Measurements from ENCODE around the gene OR2A14.
"Not testable (repeated sequence)": the region's sequence is repeated elsewhere in the genome, so short reads cannot be mapped to it uniquely, and the experiment has no call there.

Gene OR2A14

DNA sequence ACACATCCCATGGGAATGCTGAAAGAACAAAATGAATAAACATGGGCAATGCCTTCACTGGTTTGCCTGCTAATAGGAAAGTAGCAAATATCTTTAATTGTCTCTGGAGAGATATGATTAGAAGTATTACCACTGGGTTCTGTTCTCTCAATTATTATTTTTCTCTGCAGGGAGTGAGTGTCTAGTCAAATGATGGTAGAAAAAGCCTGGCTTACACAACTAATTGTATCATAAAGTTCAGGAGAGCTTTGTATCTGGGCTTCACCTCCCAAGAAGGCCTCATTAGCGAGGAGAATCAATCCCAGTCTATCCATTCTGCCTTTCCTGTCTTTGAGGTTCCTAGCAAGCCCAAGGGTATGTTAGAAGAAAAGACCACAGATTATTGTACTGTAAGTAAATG lies at the start of gene OR2A14:
TSS of gene OR2A14 (plus strand) at position 301 of the 400 bp plus-strand sequence. CDS start 5,937 bp downstream, outside the sequence.
- DNase-seq: no peak

DNA sequence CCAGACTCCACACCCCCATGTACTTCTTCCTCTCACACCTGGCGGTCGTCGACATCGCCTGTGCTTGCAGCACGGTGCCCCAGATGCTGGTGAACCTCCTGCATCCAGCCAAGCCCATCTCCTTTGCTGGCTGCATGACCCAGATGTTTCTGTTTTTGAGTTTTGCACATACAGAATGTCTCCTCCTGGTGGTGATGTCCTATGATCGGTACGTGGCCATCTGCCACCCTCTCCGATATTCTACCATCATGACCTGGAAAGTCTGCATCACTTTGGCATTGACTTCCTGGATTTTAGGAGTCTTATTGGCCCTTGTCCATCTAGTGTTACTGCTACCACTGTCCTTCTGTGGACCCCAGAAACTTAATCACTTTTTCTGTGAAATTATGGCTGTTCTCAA lies 48.6 kb upstream of the OR2A14 start:
- no peak for DNase-seq

DNA sequence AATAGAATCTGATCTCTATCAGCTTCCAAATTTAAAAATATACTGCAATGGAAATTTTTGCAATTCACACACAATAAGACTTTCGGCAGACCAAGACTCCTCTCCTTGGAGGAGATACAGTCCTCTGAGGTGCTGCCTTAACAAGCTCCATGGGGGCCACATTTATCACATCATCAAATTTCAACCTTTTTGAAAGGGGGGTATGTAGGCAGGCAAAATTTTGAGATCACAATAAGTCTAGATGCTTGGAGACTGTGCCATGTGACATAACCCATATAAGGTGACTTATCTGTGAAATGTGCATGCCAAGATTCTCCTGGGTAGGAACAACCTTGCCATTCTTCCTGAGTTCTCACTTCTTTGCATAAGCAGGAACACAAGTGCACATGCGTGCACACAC lies 37.0 kb upstream of the OR2A14 start, which contains the start of gene OR2A12:
TSS of gene OR2A12 (plus strand) at position 301 of the 400 bp plus-strand sequence. CDS start 8,830 bp downstream, outside the sequence.
- no peak for DNase-seq

DNA sequence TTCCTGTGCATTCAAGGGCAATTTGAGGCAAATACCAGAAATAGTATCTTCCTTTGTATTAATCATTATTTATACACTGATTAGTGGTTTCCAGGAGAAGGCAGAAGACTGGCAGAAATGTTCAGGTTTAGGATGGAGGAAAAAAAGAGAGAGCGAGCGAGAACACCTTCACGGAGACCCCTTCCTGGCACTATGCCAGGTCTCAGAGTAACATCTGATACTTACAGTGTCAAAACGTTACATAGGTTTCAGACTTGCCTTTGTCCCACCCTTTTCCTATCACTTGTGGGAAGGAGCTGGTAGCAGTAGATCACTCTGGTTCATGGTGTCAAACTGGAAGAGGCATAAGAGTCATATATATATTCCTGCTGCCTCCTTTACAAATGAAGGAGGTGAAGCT lies 36.2 kb upstream of the OR2A14 start:
- DNase-seq: no peak

DNA sequence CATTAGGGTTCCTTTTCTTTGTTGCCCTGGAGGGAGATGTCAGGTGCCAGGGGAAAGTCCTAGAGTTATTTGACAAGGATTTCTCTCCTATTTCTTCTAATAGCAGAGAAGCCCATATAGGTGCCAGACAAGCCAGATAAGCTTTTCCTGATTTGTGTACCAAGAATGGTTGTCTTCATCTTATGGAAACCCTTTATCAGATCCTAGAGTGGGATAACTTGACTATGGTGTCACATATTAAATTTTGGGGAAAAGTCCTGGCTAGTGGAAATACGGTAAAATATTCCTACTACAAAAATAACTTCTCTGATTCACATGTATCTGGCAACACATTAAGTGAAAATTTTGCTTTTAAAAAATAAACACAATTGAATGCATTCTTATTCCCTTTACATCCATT lies 35.7 kb upstream of the OR2A14 start:
- no peak for DNase-seq

- no peak for DNase-seq
These were observed 32.3 kb upstream of the OR2A14 start for GRCh38 chr7:144090667-144091066.

DNA sequence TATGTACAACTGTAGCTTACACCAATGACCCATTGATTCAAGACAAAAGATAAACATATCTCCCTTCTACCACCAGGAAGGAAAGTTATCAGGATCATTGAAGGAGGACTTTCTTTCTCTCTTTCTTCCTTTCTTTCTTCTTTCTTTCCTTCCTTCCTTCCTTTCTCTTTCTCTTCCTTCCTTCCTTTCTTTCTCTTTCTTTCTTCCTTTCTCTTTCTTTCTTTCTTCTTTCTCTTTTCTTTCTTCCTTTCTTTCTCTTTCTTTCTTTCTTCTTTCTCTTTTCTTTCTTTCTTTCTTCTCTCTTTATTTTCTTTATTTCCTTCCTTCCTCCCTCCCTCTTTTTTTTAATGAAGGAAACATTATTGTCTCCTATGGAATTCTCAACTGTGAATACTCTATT lies 24.2 kb upstream of the OR2A14 start:
- no peak for DNase-seq

DNA sequence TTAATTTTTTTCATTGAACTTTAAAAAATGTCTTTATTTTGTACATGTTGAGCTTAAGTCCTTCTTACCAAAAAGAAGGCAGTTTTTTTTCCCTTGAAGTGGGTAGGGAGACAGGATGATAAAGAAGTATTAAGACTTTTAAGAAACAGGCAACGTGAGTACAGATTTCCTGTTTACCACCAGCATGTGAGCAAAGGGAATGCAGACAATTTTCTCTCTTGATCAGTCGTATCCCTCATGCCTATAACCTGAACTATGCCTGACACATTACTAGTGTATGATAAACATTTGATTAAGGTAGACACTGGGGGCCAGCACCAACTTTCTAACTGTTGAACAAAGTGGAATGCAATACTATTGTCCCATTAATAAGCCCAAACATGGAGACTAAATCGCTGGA lies 22.4 kb upstream of the OR2A14 start:
- no peak for DNase-seq

- DNase-seq: no peak
These were observed 20.9 kb upstream of the OR2A14 start for GRCh38 chr7:144102041-144102440.

GRCh38 chr7:144105211-144105610 lies 17.8 kb upstream of the OR2A14 start:
- no peak for DNase-seq

DNA sequence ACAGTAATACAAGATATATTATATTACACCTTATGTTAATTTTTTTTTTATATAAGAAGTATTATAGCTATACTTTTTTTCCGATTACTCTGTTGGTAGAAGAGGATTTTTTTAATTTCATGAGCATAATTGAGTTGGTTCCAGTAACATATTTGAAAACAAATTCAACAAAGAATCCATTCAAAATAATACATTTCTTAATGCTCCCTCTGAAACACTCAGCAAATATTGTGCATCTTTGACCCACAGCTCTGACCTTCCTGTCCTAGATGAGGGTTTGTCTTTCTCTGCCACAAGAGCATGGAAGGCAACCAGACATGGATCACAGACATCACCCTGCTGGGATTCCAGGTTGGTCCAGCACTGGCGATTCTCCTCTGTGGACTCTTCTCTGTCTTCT lies 13.7 kb upstream of the OR2A14 start, which contains the start of gene OR2A2:
TSS of gene OR2A2 (plus strand) at position 301 of the 400 bp plus-strand sequence. CDS start at position 301, 0 bp downstream.
- DNase-seq: no peak

DNA sequence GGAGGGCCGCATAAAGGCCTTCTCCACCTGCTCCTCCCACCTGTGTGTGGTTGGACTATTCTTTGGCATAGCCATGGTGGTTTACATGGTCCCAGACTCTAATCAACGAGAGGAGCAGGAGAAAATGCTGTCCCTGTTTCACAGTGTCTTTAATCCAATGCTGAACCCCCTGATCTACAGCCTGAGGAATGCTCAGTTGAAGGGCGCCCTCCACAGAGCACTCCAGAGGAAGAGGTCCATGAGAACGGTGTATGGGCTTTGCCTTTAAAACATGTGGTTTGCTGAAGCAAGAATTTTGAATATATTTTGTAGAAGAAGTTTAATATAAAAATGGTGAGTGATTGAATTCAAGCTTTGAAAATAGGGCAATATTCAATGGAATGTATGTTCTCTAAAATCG lies 12.7 kb upstream of the OR2A14 start:
- DNase-seq: no peak

DNA sequence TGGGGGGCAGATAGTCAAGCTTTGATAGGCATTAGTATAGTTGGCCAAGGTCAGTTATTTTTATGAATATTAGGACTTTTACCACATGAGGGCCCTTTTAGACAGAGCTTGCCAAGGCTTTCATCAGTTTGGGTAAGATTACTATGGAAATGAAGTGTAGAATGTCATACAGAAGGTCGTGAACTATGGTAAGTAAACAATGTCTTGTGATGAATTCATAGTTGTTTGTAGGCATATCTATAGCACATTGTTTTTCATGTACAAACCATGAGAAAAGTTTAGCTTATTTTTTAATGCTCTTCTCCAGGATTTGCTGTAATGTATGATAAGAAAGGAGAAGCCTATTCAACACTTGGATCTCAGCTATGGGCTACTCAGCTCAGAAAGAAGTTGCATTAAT lies 9.3 kb upstream of the OR2A14 start:
- DNase-seq: no peak

- DNase-seq: no peak
These were observed 4.6 kb upstream of the OR2A14 start for GRCh38 chr7:144118341-144118740.

GRCh38 chr7:144127714-144128334 lies 4.8 kb downstream of the OR2A14 start:
- peak; percentile 79 for DNase-seq

DNA sequence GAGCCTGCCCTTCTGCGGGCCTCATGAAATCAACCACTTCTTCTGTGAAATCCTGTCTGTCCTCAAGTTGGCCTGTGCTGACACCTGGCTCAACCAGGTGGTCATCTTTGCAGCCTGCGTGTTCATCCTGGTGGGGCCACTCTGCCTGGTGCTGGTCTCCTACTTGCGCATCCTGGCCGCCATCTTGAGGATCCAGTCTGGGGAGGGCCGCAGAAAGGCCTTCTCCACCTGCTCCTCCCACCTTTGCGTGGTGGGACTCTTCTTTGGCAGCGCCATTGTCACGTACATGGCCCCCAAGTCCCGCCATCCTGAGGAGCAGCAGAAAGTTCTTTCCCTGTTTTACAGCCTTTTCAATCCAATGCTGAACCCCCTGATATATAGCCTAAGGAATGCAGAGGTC lies 6.6 kb downstream of the OR2A14 start:
- DNase-seq: not testable (repeated sequence)

GRCh38 chr7:144130730-144131129 lies 7.8 kb downstream of the OR2A14 start:
- no peak for DNase-seq

DNA sequence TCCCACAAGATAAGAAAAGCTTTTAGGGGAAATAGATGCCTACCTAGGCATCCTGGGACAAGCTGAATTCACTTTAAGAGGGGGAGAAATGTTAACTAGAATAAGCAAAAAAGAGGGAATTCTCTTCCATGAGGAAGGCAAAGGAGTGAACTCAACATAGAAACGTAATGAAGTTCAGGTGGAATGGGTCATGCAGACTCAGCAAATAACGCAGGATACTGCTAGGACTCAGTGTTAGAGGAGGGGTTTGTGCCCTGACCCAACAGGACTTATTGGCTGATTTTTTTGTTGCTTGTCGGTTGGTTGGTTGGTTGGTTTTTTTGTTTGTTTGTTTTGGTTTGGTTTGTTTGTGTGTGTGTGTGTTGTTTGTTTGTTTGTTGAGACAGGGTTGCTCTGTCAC lies 9.3 kb downstream of the OR2A14 start:
- no peak for DNase-seq

DNA sequence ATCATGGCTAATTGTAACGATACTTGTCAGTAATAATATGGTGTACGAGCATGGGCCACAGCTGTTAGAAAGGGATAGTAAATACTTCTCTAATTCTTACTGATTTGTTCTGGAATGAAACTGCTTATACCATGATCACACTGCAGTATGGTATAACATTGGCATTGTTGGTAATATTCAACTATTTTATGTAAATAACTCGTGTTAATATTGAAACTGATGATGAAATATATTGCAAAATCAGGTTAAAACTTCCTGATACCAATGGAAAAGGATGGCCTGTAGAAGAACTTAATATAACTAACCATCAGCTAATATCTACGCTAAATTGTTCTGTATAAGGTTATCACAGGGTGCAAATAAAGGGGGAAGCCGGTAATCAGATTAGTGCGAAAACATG lies 10.3 kb downstream of the OR2A14 start:
- no peak for DNase-seq

GRCh38 chr7:144134116-144134515 lies 11.1 kb downstream of the OR2A14 start:
- no peak for DNase-seq

DNA sequence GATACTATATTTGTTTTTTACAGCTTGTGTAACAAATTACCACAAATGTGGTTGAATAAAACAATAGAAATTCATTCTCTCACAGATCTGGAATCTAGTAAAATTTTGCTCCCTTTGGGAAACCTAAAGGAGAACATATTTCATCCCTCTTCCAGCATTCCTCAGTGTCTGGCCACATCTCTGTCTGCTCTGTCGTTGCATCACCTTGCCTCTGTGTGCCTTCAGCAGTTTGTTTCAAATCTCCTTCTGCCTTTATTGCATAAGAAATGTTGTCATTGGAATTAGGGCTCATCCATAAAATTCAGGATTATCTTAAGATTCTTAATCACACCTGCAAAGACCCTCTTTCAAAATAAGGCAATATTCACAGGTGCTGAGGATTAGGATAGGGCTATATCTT lies 14.5 kb downstream of the OR2A14 start:
- DNase-seq: no peak

DNA sequence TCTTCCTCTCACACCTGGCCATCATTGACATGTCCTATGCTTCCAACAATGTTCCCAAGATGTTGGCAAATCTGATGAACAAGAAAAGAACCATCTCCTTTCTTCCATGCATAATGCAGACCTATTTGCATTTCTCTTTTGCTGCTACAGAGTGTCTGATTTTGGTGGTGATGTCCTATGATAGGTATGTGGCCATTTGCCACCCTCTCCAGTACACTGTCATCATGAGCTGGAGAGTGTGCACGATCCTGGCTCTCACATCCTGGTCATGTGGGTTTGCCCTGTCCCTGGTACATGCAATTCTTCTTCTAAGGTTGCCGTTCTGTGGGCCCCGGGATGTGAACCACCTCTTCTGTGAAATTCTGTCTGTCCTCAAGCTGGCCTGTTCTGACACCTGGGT lies 19.2 kb downstream of the OR2A14 start:
- no peak for DNase-seq

- no peak for DNase-seq
These were observed 21.4 kb downstream of the OR2A14 start for GRCh38 chr7:144144426-144144825.

- no peak for DNase-seq
These were observed 25.4 kb downstream of the OR2A14 start for GRCh38 chr7:144148224-144148827.

- no peak for DNase-seq
These were observed 35.9 kb downstream of the OR2A14 start for GRCh38 chr7:144158861-144159260.
